Left lobe of liver (tissue), 2 donors: Measurements from ENCODE around the gene POLR1G. TPM values are rescaled to one million over a fixed set of nuclear protein-coding genes. Genes with fewer than 3 reads are reported as not detected.
"Not testable (repeated sequence)": the region's sequence is repeated elsewhere in the genome, so short reads cannot be mapped to it uniquely, and the experiment has no call there.

Experiments
- ATAC-seq: fragments of 200-7000 bp; cut with Tn5 transposase; one replicate; pipeline ENCODE4 v1.9.1; 2020; ENCODE audit warnings: mild to moderate bottlenecking, moderate library complexity
- DNase-seq: peaks from one replicate; pipeline ENCODE4 v3.0.0-alpha.2; 2020; ENCODE audit warnings: low spot score
- total RNA-seq: library from RNA; stranded (reverse); gene quantifications from one replicate; pipeline ENCODE4 v1.2.1, GENCODE V29; 2021
- donor health status: DM: no; HTN: no; CAD: no; lungs with moderate emphysema.
- donor health status: DM: no; HTN: yes; CAD: no.

Gene POLR1G
- total RNA-seq, 1 donor from 2014 or later: 2.2 TPM

DNA sequence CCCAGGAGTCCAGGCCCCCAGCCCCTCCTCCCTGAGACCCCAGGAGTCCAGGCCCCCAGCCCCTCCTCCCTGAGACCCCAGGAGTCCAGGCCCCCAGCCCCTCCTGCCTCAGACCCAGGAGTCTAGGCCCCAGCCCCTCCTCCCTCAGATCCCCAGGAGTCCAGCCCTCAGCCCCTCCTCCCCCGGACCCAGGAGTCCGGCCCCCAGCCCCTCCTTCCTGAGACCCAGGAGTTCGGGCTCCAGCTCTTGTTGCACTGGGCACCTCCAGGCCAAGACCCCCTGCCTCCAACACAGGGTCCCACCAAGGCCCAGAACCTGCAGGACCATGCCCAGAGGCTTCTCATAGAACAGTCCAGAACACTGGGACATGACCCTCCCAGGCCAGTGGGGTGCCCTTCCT is 13.5 kb downstream of the POLR1G start:
- DNase-seq: no peak
- ATAC-seq: no peak

- ATAC-seq: no peak
- no peak for DNase-seq
Observed at GRCh38 chr19:45420356-45420755, 13.9 kb downstream of the POLR1G start.

- ATAC-seq (no peak), DNase-seq (no peak)
Observed at GRCh38 chr19:45420871-45421270, 14.4 kb downstream of the POLR1G start.

DNA sequence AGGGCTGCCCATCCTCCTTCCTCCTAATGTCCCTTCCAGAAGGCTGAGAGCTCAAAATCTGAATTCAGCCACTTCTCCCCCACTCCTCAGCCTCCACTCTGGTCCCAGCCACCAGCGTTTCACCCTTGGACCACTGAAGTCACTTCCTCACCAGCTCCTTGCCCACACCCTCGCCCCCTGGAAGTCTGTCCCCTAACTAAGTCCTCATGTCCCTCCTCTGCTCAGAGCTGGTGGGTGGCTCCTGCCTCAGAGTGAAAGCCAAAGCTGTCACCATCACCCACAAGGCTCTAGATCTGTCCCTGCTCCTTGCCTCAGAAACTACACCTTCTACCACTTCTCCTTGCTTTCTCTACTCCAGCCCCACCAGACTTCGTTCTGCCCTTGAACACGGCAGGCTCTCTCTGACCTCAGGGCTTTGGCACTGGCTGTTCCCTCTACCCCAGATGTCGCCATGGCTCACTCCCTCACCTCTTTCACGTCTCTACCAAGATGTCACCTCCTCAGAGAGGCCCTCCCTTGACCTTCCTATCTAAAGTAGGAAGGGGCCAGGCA is 15.6 kb downstream of the POLR1G start:
- ATAC-seq: no peak

GRCh38 chr19:45423033-45423588 is 16.7 kb downstream of the POLR1G start:
- no peak for DNase-seq
- ATAC-seq: no peak

More for the DNA sequence above, 15.6 kb downstream of the POLR1G start:
- DNase-seq: no peak

- DNase-seq: peak; percentile 98
- peak; percentile 91 for ATAC-seq
Observed at GRCh38 chr19:45423589-45424190, 17.2 kb downstream of the POLR1G start, which contains the start of gene ERCC1. Gene ERCC1 (minus strand): TSS chr19:45423917. CDS start chr19:45423374, 543 bp downstream.

DNA sequence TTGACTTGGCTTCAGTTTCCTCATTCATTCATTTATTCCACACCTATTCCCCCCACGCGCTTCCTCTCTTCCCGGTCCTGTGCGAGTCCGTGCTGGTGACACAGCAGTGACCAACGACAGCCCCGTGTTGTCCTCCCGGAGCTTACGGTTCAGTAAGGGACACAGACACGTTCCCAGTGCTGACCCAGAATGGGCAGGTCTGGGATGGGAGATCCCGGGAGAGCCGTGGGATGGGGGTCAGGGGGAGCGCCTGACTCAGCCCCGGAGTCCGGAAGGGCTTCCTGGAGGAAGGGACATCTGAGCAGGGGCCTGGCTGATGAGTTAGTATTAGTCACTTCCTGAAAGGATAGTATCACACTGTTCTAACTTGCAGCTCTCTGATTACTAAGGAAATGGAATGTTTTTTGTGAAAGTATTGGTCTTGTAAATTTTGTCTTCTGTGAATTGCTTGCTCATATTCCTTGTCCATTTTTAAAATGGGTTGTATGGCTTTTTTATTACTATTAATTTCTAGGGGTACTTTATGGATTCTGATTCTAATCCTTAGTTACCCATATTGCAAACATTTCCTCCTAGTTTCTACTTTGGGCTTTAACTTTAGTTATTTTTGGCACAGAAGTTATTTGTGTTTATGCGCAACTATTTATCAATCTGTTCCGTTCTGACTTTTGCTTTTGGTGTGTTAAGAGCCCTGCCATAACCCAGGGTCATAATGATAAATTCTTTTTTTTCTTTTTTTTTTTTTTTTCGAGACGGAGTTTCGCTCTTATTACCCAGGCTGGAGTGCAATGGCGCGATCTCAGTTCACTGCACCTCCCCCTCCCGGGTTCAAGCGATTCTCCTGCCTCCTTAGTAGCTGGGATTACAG is 18.0 kb downstream of the POLR1G start:
- DNase-seq: peak; percentile 65

DNA sequence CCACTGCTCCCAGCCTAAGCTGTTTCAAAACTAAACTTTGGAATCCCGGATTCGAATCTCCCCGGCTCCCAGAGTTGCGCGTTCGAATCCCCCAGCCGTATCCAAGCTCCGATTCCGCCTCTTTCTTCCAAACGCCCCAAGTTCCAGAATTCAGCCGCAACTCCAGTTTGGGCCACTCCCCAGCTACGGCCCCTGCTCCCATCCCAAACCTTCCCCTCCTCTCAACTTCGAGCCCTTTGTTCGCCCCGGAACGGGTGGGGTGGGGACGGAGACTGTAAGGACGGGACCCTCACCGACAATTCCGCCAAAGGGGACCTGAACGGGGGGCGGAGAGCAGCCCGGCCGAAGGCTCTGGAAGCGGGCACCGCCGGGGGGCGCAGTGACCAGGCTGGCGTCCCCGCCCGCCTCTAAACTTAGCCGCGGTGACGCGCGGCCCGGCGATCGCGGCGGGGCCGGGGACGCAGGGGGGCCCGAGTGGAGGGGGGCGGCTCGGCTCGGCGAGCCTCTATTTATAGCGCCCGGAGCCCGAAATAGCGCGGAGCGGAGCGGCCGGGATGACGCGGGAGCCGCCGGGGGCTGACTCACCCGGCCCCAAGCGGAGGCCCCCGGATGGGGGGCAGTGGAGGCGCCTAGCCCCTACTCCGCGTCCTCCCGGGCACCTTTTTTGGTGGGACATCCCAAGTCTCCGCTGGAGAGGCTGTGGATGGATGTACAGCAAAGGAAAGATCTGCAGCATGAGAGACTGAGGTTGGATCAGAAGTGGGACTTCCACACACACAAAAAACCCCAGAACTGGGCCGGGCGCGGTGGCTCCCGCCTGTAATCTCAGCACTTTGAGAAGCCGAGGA is 22.2 kb downstream of the POLR1G start:
- DNase-seq (no peak), ATAC-seq (no peak)

More for the DNA sequence above, 18.0 kb downstream of the POLR1G start:
- peak; percentile 29 for ATAC-seq

GRCh38 chr19:45429896-45430295 is 23.5 kb downstream of the POLR1G start:
- not testable (repeated sequence) for ATAC-seq, DNase-seq

DNA sequence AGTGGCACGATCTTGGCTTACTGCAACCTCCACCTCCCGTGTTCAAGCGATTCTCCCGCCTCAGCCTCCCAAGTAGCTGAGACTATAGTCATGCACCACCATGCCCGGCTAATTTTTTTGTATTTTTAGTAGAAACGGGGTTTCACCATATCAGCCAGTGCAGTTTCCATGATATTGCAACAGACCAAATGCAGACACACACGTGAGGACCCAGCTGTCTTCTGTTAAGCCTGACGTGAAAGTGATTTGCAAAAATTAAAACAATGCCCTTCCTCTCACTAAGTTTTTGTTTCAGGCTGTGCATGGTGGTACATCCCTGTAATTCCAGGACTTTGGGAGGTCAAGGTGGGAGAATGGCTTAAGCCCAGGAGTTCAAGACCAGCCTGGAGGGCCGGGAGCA is 24.6 kb downstream of the POLR1G start:
- not testable (repeated sequence) for ATAC-seq, DNase-seq

DNA sequence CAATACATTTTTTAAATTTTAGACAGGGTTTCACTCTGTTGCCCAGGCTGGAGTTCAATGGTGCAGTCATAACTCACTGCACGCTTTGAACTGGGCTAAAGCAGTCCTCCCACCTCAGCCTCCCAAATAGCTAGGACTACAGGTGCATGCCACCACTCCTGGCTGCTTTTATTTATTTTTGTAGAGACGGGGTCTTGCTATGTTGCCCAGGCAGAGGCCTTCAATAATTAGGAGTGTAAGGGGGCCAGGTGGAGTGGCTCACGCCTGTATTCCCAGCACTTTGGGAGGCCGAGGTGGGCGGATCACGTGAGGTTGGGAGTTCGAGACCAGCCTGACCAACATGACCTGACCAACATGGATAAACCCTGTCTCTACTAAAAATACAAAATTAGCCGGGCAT is 26.1 kb downstream of the POLR1G start:
- ATAC-seq, DNase-seq: not testable (repeated sequence)

GRCh38 chr19:45437328-45437727 is 30.9 kb downstream of the POLR1G start:
- DNase-seq (no peak), ATAC-seq (no peak)

DNA sequence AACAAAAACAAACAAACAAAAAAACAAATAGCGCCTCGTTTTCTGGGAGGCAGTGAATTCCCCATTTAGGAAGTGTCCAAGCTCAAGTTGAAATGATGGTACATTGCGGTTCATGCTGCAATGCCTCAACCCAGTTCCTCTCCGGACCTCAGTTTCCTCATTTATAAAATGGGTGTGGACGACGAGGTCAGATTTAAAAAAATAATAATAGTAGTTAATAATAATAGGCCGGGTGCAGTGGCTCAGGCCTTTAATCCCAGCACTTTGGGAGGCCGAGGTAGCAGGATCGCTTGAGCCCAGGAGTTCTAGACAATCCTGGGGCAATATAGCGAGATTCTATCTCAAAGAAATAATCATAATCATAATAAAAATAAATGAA is 32.7 kb downstream of the POLR1G start:
- ATAC-seq (no peak), DNase-seq (no peak)

GRCh38 chr19:45439569-45440258 is 33.3 kb downstream of the POLR1G start:
- DNase-seq: peak; percentile 79
- peak; percentile 73 for ATAC-seq

DNA sequence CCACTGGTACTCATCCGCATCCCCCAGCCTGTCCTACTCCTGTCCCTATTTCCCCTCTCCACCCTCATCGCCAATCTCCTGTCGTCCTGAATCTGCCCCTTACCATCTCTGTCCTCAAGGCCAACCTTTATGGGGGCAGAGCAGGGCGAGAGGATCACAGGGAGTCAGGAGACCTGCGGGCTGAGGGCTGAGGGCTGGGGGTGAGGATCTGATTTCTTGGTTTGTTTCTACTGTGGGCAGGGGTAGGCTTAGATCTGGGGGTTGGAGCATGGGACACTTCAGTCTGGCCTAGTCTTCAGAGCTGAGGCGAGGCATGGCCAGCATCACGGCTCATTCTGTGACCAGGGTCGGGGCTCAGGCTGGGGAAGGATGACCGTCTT is 33.8 kb downstream of the POLR1G start:
- ATAC-seq: no peak
- no peak for DNase-seq

DNA sequence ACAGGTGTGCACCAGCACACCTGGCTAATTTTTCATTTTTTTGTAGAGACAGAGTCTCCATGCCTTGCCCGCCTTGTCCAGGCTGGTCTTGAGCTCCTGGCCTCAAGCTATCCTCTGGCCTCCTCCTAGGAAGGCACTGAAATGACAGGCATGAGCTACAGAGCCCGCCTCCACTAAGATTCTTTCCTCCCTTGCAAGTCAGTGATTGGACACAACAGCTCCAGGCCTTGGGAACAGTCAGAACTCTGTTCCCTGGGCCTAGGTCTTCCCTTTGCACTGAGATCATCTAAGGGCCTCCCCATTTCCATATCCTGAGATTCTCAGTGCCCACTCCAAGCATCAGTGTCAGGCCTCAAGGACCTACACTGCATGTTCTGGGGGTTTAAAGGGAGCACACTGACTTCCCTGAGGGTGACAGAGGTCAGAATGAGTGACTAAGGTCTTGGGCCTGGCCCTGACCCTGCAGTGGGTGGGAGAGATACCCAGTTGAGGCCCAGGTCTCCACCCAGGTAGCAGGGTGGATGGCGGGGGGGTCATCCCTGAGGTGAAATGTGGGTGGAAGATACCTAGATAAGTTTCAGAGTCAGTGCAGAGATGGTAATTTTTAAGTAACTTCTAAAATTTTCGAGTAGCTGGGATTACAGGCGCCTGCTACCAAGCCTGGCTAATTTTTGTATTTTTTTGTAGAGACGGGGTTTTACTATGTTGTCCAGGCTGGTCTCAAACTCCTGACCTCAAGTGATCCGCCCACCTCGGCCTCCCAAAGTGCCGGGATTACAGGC is 34.6 kb downstream of the POLR1G start:
- DNase-seq: no peak
- no peak for ATAC-seq

GRCh38 chr19:45442408-45442777 is 35.9 kb downstream of the POLR1G start:
- ATAC-seq (no peak), DNase-seq (no peak)

DNA sequence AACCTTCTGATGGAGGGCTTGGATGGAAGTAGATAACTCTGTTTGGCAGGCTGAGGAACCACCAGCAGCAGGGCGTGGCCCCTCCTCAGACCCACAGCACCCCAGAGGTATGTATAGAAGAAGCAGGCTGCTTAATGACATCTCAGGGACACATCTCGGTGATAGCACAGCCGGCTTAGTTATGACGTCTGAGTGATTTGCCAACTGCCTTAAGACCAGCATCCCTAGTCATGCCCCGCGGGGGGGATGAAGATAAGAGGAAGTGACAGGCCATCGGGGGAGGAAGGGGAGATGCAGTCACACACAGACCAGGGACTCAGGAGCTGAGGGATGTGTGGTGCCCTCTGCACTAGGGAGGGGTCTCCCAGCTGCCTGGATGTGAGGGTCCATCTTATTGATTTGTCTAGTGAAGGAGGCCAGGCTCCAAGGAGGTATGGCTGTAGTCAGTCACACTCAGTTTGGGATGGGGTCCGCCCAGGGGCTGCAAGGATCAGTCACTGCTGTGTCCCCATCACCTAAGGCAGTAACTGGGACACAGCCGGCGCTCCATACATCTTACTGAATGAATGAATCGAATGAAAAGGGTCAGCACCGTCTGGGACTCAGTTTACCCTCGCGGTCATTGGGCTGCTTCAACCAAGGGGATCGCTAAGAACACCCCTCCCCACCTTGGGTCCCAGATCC is 36.5 kb downstream of the POLR1G start:
- ATAC-seq (no peak), DNase-seq (peak; percentile 62)
